A549 (cell line): Measurements from ENCODE around the gene CPNE1.

Experiments
- CBX2 ChIP-seq: fragments of 200-600 bp; sonication (generic); IDR thresholded peaks from 2 replicates; pipeline ENCODE4 v1.6.1; 2016; ENCODE audit warnings: low read depth, mild to moderate bottlenecking, borderline replicate concordance
- CHD2 ChIP-seq: fragments of 150-350 bp; IDR thresholded peaks from 2 replicates; pipeline ENCODE4 v1.6.1; 2014; ENCODE audit warnings: low read length; ENCODE audit not compliant: partially characterized antibody
- EHMT2 ChIP-seq: fragments of 200-600 bp; sonication (generic); IDR thresholded peaks from 2 replicates; pipeline ENCODE4 v1.6.1; 2016; ENCODE audit warnings: antibody characterized with exemption, low read depth, mild to moderate bottlenecking, moderate library complexity
- NPAS2 ChIP-seq: fragments of 250-450 bp; sonication (Bioruptor Pico); IDR thresholded peaks from 2 replicates; pipeline ENCODE4 v1.8.0; 2022; ENCODE audit warnings: mild to moderate bottlenecking, moderate library complexity, borderline replicate concordance
- RAD21 ChIP-seq, 2 experiments: fragments of >200 bp in 1 of 2; sonication (Bioruptor Twin) in 1 of 2; formaldehyde crosslinking in 1 of 2; IDR thresholded peaks in 1 of 2; conservative IDR thresholded peaks in 1 of 2; 2 replicates in 1 of 2; 3 replicates in 1 of 2; pipeline ENCODE4 v1.6.1; 2012 to 2018; ENCODE audit warnings: inconsistent platforms in 1 of 2
- SREBF2 ChIP-seq: fragments of 450-650 bp; IDR thresholded peaks from 2 replicates; pipeline ENCODE4 v1.6.1; 2014; ENCODE audit warnings: mild to moderate bottlenecking, moderate library complexity
- TF ChIP-seq, protein P1 (sequence below): fragments of >200 bp; sonication (Bioruptor Twin); formaldehyde crosslinking; IDR thresholded peaks from 3 replicates; pipeline ENCODE4 v1.5.1; 2016
- TF ChIP-seq, protein P2 (sequence below): IDR thresholded peaks from 2 replicates; pipeline ENCODE4 v1.6.1; 2012
- TF ChIP-seq, protein P3 (sequence below): fragments of 150-350 bp; IDR thresholded peaks from 2 replicates; pipeline ENCODE4 v1.6.1; 2014; ENCODE audit warnings: low read depth, mild to moderate bottlenecking, low read length

- no peak for TF ChIP-seq EHMT2
- TF ChIP-seq, protein P1, sequence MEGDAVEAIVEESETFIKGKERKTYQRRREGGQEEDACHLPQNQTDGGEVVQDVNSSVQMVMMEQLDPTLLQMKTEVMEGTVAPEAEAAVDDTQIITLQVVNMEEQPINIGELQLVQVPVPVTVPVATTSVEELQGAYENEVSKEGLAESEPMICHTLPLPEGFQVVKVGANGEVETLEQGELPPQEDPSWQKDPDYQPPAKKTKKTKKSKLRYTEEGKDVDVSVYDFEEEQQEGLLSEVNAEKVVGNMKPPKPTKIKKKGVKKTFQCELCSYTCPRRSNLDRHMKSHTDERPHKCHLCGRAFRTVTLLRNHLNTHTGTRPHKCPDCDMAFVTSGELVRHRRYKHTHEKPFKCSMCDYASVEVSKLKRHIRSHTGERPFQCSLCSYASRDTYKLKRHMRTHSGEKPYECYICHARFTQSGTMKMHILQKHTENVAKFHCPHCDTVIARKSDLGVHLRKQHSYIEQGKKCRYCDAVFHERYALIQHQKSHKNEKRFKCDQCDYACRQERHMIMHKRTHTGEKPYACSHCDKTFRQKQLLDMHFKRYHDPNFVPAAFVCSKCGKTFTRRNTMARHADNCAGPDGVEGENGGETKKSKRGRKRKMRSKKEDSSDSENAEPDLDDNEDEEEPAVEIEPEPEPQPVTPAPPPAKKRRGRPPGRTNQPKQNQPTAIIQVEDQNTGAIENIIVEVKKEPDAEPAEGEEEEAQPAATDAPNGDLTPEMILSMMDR: no peak
- no peak for TF ChIP-seq CHD2
- no peak for TF ChIP-seq SREBF2
- TF ChIP-seq RAD21 (conservative IDR thresholded peaks at IDR 0.05 in 1 of 2, IDR thresholded peaks at IDR 0.05 in 1 of 2): no peak
- TF ChIP-seq NPAS2: no peak
- no peak for TF ChIP-seq CBX2
- TF ChIP-seq, protein P2, sequence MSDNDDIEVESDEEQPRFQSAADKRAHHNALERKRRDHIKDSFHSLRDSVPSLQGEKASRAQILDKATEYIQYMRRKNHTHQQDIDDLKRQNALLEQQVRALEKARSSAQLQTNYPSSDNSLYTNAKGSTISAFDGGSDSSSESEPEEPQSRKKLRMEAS: no peak
- TF ChIP-seq, protein P3, sequence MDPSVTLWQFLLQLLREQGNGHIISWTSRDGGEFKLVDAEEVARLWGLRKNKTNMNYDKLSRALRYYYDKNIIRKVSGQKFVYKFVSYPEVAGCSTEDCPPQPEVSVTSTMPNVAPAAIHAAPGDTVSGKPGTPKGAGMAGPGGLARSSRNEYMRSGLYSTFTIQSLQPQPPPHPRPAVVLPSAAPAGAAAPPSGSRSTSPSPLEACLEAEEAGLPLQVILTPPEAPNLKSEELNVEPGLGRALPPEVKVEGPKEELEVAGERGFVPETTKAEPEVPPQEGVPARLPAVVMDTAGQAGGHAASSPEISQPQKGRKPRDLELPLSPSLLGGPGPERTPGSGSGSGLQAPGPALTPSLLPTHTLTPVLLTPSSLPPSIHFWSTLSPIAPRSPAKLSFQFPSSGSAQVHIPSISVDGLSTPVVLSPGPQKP: no peak
These were observed 82.6 kb downstream of the CPNE1 start for GRCh38 chr20:35582131-35582530.
